Caco-2 (cell line): Measurements from ENCODE around the gene RPUSD1. TPM values are rescaled to one million over a fixed set of nuclear protein-coding genes. Genes with fewer than 3 reads are reported as not detected.

Experiments
- BruUV-seq: library from RNA; stranded (reverse); fragments of 400-500 nt; replicated peaks from 2 replicates; lab custom pipeline; 2021; lab: Mats Ljungman, UMichigan
- CTCF ChIA-PET: fragments of 300-600 bp; sonication (Branson Sonifier 250); formaldehyde crosslinking; loops from one replicate; lab custom pipeline; 2022; ENCODE audit warnings: antibody characterized with exemption; lab: Charles Lee
- POLR2A ChIA-PET: fragments of 300-600 bp; sonication (Branson Sonifier 250); formaldehyde crosslinking; loops from one replicate; lab custom pipeline; 2022; ENCODE audit warnings: antibody characterized with exemption; lab: Charles Lee
- DNase-seq, 2 experiments: peaks; one replicate each; pipeline versions ENCODE4 v3.0.0 to v3.0.0-alpha.2; 2020 to 2022
- H3K27me3 ChIP-seq: replicated peaks from 2 replicates; pipeline ENCODE4 v1.6.0; 2011; ENCODE audit warnings: low read length; ENCODE audit not compliant: control insufficient read depth, insufficient read depth
- H3K36me3 ChIP-seq: 2 replicates; pipeline ENCODE4 v1.5.1; 2011; ENCODE audit warnings: low read length; ENCODE audit not compliant: control insufficient read depth, insufficient read depth
- H3K4me1 ChIP-seq: fragments of 250-450 bp; sonication (Bioruptor Pico); 2 replicates; pipeline ENCODE4 v1.5.1; 2020; ENCODE audit warnings: mild to moderate bottlenecking
- H3K4me3 ChIP-seq: 2 replicates; pipeline ENCODE4 v1.5.1; 2011; ENCODE audit warnings: low read depth, mild to moderate bottlenecking, control low read depth, low read length
- H3K9me3 ChIP-seq: fragments of 250-450 bp; sonication (Bioruptor Pico); 2 replicates; pipeline ENCODE4 v1.5.1; 2020; ENCODE audit warnings: mild to moderate bottlenecking, moderate library complexity
- H3K27ac Mint-ChIP-seq: one replicate; pipeline ENCODE4 v1.8.0; 2022; ENCODE audit warnings: mixed read lengths; ENCODE audit not compliant: unreplicated experiment
- H3K27me3 Mint-ChIP-seq: one replicate; pipeline ENCODE4 v1.8.0; 2022; ENCODE audit warnings: mixed read lengths; ENCODE audit not compliant: insufficient read depth, unreplicated experiment
- H3K36me3 Mint-ChIP-seq: one replicate; pipeline ENCODE4 v1.8.0; 2022; ENCODE audit warnings: mild to moderate bottlenecking, mixed read lengths; ENCODE audit not compliant: insufficient read depth, unreplicated experiment
- H3K4me1 Mint-ChIP-seq: one replicate; pipeline ENCODE4 v1.8.0; 2022; ENCODE audit warnings: low read depth, mixed read lengths; ENCODE audit not compliant: unreplicated experiment
- H3K4me3 Mint-ChIP-seq: one replicate; pipeline ENCODE4 v1.8.0; 2022; ENCODE audit warnings: mild to moderate bottlenecking, moderate library complexity, mixed read lengths; ENCODE audit not compliant: unreplicated experiment
- H3K9me3 Mint-ChIP-seq: one replicate; pipeline ENCODE4 v1.8.0; 2022; ENCODE audit warnings: mixed read lengths; ENCODE audit not compliant: unreplicated experiment
- intact Hi-C: fragments of 100-400 bp; cut with micrococcal nuclease; formaldehyde crosslinking; loops from one replicate; pipeline ENCODE4 v1.10.0; 2022; ENCODE audit not compliant: unreplicated experiment
- total RNA-seq: library from RNA; stranded (reverse); gene quantifications from 2 replicates; pipeline ENCODE4 v1.2.3, GENCODE V29; 2022
- TF ChIP-seq, protein P1 (sequence below), 2 experiments: fragments of 200-600 bp in 1 of 2; IDR thresholded peaks; 1 replicate in 1 of 2; 2 replicates in 1 of 2; pipeline versions ENCODE4 v1.5.1 to v1.8.0; 2011 to 2022; ENCODE audit warnings: antibody characterized with exemption in 1 of 2, control low read depth in 1 of 2, inconsistent platforms in 1 of 2, low read depth in 1 of 2, low read length in 1 of 2, mild to moderate bottlenecking in 1 of 2, moderate library complexity in 1 of 2; ENCODE audit not compliant: insufficient read depth in 1 of 2, severe bottlenecking in 1 of 2, unreplicated experiment in 1 of 2

Gene RPUSD1
- total RNA-seq, 1 experiment from 2014 or later: 44.0 TPM

GRCh38 chr16:740764-741505 lies 47.2 kb downstream of the RPUSD1 start, which contains the start of gene CIAO3:
TSS of gene CIAO3 (minus strand) at chr16:740997. CDS start at chr16:740985, 12 bp downstream.
- H3K27me3 Mint-ChIP-seq: no peaks in the 10 kb centered on the region
- H3K27me3 ChIP-seq: no peaks in the 10 kb centered on the region
- H3K4me1 Mint-ChIP-seq: no peaks in the 10 kb centered on the region
- BruUV-seq: TSS peak; percentile 75
- H3K4me1 ChIP-seq: no peaks in the 10 kb centered on the region
- TF ChIP-seq, protein P1, sequence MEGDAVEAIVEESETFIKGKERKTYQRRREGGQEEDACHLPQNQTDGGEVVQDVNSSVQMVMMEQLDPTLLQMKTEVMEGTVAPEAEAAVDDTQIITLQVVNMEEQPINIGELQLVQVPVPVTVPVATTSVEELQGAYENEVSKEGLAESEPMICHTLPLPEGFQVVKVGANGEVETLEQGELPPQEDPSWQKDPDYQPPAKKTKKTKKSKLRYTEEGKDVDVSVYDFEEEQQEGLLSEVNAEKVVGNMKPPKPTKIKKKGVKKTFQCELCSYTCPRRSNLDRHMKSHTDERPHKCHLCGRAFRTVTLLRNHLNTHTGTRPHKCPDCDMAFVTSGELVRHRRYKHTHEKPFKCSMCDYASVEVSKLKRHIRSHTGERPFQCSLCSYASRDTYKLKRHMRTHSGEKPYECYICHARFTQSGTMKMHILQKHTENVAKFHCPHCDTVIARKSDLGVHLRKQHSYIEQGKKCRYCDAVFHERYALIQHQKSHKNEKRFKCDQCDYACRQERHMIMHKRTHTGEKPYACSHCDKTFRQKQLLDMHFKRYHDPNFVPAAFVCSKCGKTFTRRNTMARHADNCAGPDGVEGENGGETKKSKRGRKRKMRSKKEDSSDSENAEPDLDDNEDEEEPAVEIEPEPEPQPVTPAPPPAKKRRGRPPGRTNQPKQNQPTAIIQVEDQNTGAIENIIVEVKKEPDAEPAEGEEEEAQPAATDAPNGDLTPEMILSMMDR (IDR thresholded peaks at IDR 0.05; ENCODE audit: insufficient read depth in 1 of 2, low read depth in 1 of 2, low read length in 1 of 2, severe bottlenecking in 1 of 2, unreplicated experiment in 1 of 2): peak; percentile 64 to 87
- peak; percentile 88 to 94 for DNase-seq
- POLR2A ChIA-PET: interaction anchor here (0.5 to 1.6 kb wide), 4 partner anchors 13 to 71 kb away, joined by 3 to 10 read pairs (median 4); partner anchors contain the start of genes CHTF18 and RPUSD1
- peaks cover 29% of the 10 kb centered on the region for H3K36me3 Mint-ChIP-seq
- H3K9me3 ChIP-seq: no peaks in the 10 kb centered on the region
- H3K9me3 Mint-ChIP-seq: no peaks in the 10 kb centered on the region
- peak within 1 kb of the TSS; percentile 61 for H3K27ac Mint-ChIP-seq
- intact Hi-C loops: loop anchor here (5.0 kb wide), 1 partner anchor 46 kb away; the partner anchor contains the start of genes CHTF18 and RPUSD1
- H3K4me3 Mint-ChIP-seq: peak within 1 kb of the TSS; percentile 71
- peak within 1 kb of the TSS; percentile 69 for H3K4me3 ChIP-seq
- CTCF ChIA-PET: interaction anchor here (0.6 to 1.0 kb wide), 3 partner anchors 13 to 93 kb away, joined by 4 to 6 read pairs (median 4); no protein-coding TSS in a partner anchor
- H3K36me3 ChIP-seq: no peaks in the 10 kb centered on the region; the same call in 1 of the 2 replicates

GRCh38 chr16:740459-740763 lies 47.8 kb downstream of the RPUSD1 start:
- H3K27ac Mint-ChIP-seq: no peak overlapping the region
- no peaks in the 10 kb centered on the region for H3K4me1 Mint-ChIP-seq
- ChIA-PET POLR2A (no interaction called here), CTCF (interaction anchor here (0.6 to 0.7 kb wide), 2 partner anchors 13 to 94 kb away, joined by 4 to 6 read pairs; no protein-coding TSS in a partner anchor)
- Histone ChIP-seq H3K36me3 (no peaks in the 10 kb centered on the region; the same call in 1 of the 2 replicates), H3K9me3 (no peaks in the 10 kb centered on the region), H3K4me3 (peak overlapping the region; percentile 69), H3K27me3 (no peaks in the 10 kb centered on the region), H3K4me1 (no peaks in the 10 kb centered on the region)
- no peaks in the 10 kb centered on the region for H3K27me3 Mint-ChIP-seq
- DNase-seq: no peak
- no peaks in the 10 kb centered on the region for H3K9me3 Mint-ChIP-seq
- BruUV-seq: no TSS peak
- intact Hi-C loops: loop anchor here (5.0 kb wide), 1 partner anchor 47 kb away; the partner anchor contains the start of genes CHTF18 and RPUSD1
- H3K36me3 Mint-ChIP-seq: peaks cover 29% of the 10 kb centered on the region
- TF ChIP-seq, protein P1 (IDR thresholded peaks at IDR 0.05; ENCODE audit: insufficient read depth in 1 of 2, low read depth in 1 of 2, low read length in 1 of 2, severe bottlenecking in 1 of 2, unreplicated experiment in 1 of 2): no peak
- peak overlapping the region; percentile 71 for H3K4me3 Mint-ChIP-seq
